Left lung (tissue), 10 donors: Measurements from ENCODE around the gene PID1. TPM values are rescaled to one million over a fixed set of nuclear protein-coding genes. Genes with fewer than 3 reads are reported as not detected.

Experiments
- ATAC-seq: fragments of 200-7000 bp; cut with Tn5 transposase; one replicate; pipeline ENCODE4 v1.9.1; 2020; ENCODE audit warnings: moderate library complexity
- DNase-seq, 4 donors: peaks; one replicate each; pipeline ENCODE4 v3.0.0-alpha.2; 2013 to 2020
- H3K27ac ChIP-seq, 2 donors: fragments of 200-600 bp; sonication (generic) in 1 of 2; one replicate each; pipeline versions ENCODE4 v1.5.0 to v1.8.0; 2020 to 2021
- H3K27me3 ChIP-seq, 2 donors: fragments of 200-600 bp; sonication (generic) in 1 of 2; one replicate each; pipeline versions ENCODE4 v1.5.0 to v1.8.0; 2020 to 2021
- H3K36me3 ChIP-seq, 2 donors: fragments of 200-600 bp; sonication (generic) in 1 of 2; one replicate each; pipeline versions ENCODE4 v1.5.0 to v1.8.0; 2020 to 2021
- H3K4me1 ChIP-seq, 2 donors: fragments of 200-600 bp; one replicate each; pipeline ENCODE4 v1.8.0; 2021
- H3K4me3 ChIP-seq, 2 donors: fragments of 200-600 bp; sonication (generic) in 1 of 2; one replicate each; pipeline versions ENCODE4 v1.5.0 to v1.8.0; 2020 to 2021; ENCODE audit warnings: mild to moderate bottlenecking in 1 of 2
- H3K9me3 ChIP-seq, 2 donors: fragments of 200-600 bp; sonication (generic) in 1 of 2; one replicate each; pipeline versions ENCODE4 v1.5.0 to v1.8.0; 2020 to 2021
- intact Hi-C, 2 donors: fragments of 100-400 bp; cut with DNase I; formaldehyde crosslinking; loops; one replicate each; pipeline versions ENCODE4 v1.11.2 to v1.14.2; 2022
- polyA plus RNA-seq, 6 donors: library from polyadenylated mRNA; unstranded; fragments of 120-200 nt; gene quantifications; one replicate each; pipeline ENCODE4 v1.2.1, GENCODE V29; 2013; ENCODE audit not compliant: insufficient read length in 6 of 6
- total RNA-seq, 2 donors: library from RNA; stranded (reverse); fragmentation: NEBNext Ultra II Directional; extraction: Animal tissue kit (Norgen Biotek cat#: 25700); gene quantifications; one replicate each; pipeline ENCODE4 v1.2.1, GENCODE V29; 2021
- TF ChIP-seq, protein P1 (sequence below), 2 donors: fragments of 200-600 bp; sonication (generic) in 1 of 2; IDR thresholded peaks; one replicate each; pipeline versions ENCODE4 v1.5.0 to v1.8.0; 2021; ENCODE audit warnings: antibody characterized with exemption in 2 of 2
- donor health status: DM: no; HTN: yes; CAD: no.
- donor health status: DM: no; HTN: no; CAD: no.

PID1 gene
- total and polyA plus RNA-seq, 8 donors, result 19.7 to 47.8 (median 27.4) TPM

DNA sequence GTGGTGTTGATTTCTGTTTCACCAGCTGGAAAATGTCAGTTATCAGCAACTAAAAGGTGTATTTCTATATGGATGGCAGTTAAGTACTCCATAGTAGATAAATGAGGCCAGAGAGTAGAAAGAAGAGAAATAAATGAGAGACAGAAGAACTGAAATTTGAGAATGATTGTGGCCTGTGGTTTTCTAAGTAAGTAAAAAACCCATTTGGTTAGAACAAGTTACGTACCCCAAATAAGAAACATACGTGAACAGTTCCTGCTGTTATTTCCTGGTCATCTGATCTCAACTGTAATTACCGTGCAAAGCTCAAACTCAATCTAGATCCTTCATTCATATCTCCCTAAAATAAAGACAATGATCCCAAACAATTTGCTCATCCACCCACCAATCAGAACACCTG, 181.3 kb downstream of the PID1 start:
- ATAC-seq (no peak), DNase-seq (no peak)
- no peak overlapping the region for H3K27ac ChIP-seq
- H3K36me3 ChIP-seq, result no peaks in the 10 kb centered on the region
- no peaks in the 10 kb centered on the region for H3K9me3 ChIP-seq
- TF ChIP-seq, protein P1, sequence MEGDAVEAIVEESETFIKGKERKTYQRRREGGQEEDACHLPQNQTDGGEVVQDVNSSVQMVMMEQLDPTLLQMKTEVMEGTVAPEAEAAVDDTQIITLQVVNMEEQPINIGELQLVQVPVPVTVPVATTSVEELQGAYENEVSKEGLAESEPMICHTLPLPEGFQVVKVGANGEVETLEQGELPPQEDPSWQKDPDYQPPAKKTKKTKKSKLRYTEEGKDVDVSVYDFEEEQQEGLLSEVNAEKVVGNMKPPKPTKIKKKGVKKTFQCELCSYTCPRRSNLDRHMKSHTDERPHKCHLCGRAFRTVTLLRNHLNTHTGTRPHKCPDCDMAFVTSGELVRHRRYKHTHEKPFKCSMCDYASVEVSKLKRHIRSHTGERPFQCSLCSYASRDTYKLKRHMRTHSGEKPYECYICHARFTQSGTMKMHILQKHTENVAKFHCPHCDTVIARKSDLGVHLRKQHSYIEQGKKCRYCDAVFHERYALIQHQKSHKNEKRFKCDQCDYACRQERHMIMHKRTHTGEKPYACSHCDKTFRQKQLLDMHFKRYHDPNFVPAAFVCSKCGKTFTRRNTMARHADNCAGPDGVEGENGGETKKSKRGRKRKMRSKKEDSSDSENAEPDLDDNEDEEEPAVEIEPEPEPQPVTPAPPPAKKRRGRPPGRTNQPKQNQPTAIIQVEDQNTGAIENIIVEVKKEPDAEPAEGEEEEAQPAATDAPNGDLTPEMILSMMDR (IDR thresholded peaks at IDR 0.05), result no peak
- no peaks in the 10 kb centered on the region for H3K4me1 ChIP-seq
- H3K4me3 ChIP-seq, result no peak overlapping the region
- intact Hi-C loops, result no loop called here
- H3K27me3 ChIP-seq, result no peaks in the 10 kb centered on the region

DNA sequence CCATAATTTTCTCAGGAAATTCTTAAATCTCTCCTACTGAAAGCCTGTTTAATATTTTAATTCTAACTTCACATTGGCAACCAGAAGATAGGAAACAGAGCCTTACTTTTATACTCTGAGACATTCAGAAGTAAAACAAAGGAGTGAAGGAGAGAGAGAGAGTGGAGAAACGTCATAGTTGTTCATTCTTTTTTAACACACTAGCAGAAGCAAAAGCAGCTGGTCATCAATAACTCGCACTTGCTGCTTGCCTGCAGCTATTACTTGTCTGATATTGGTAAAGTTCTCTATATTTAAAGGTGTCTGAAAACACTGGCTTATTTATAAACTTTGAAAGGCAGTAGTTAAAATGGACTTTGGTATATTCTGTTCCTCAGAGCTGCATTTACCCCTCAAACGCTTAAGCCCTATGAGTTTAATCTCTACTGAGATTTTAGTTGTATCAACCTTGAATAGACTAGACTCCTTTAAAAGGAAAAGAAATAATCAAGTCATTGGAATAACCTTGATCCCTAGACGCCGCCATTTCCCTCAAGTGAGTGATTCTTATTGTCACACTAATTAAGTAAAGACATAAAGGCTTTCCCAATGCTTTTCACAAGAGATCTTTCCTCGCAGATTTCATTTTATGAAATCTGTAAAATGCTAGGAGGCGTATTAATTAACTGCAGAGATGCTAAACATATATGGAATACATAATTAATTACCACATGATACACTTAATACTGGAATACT, 182.0 kb downstream of the PID1 start:
- DNase-seq (no peak), ATAC-seq (no peak)
- no peaks in the 10 kb centered on the region for H3K36me3 ChIP-seq
- H3K27me3 ChIP-seq, result no peaks in the 10 kb centered on the region
- intact Hi-C loops, result no loop called here
- no peaks in the 10 kb centered on the region for H3K4me1 ChIP-seq
- TF ChIP-seq, protein P1 (IDR thresholded peaks at IDR 0.05), result no peak
- H3K27ac ChIP-seq, result no peak overlapping the region
- H3K4me3 ChIP-seq, result no peak overlapping the region
- no peaks in the 10 kb centered on the region for H3K9me3 ChIP-seq

DNA sequence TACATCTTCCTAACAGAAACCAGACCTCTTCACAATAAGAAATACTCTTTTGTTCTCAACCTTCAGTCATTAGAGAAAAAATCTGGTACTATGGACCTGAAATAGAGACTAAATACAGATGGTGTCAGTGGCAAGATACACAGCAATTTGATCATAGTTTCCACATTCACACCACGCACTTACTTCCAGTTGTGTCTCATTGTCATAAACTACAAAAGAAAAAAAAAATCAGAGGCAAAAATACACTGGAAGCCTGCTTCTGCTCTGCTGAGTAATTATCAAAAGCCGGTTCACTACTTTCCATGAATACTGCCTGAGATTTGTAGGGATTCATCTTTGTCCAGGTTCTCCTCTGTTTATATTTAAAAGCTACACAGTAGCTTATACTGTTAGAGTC, 182.6 kb downstream of the PID1 start:
- Histone ChIP-seq H3K27me3 (no peaks in the 10 kb centered on the region), H3K4me3 (no peak overlapping the region), H3K27ac (no peak overlapping the region), H3K9me3 (no peaks in the 10 kb centered on the region), H3K4me1 (no peaks in the 10 kb centered on the region), H3K36me3 (no peaks in the 10 kb centered on the region)
- intact Hi-C loops, result no loop called here
- DNase-seq (no peak), ATAC-seq (no peak)
- TF ChIP-seq, protein P1 (IDR thresholded peaks at IDR 0.05), result no peak

DNA sequence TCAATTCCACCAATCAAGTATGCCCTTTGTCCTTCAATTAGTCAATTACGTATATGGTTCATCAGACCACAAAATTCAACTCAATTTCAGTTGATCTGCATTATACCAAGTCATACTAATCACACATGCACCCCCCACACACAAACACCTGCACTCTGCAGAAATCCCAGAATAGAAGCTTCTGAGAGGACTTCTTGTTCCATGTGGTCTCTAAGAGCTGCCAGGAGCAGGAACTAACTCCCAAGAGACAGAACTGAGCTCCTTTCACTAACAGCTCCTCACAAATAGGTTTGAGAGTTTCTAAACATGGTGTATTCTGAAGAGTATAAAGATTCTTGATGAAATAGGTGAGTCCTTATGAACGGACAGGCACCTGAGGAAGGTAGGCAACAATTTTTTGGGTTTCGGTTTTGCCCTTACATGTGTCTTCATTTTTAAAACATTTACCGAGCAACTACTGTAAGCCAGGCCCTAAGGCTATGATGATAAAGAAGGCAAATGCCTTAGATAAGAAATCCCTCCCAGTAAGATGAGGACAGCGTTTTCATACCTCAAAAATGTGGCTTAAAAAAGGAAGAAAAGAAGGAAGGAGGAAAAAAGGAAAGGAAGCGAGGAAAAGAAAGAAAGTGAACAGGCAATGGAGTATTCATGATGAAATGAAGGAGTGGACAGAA, 183.1 kb downstream of the PID1 start:
- TF ChIP-seq, protein P1 (IDR thresholded peaks at IDR 0.05), result no peak
- no peak overlapping the region for H3K4me3 ChIP-seq
- no peak overlapping the region for H3K27ac ChIP-seq
- intact Hi-C loops, result no loop called here
- ATAC-seq, result peak; percentile 22
- H3K36me3 ChIP-seq, result no peaks in the 10 kb centered on the region
- no peak for DNase-seq
- H3K4me1 ChIP-seq, result no peaks in the 10 kb centered on the region
- H3K9me3 ChIP-seq, result no peaks in the 10 kb centered on the region
- H3K27me3 ChIP-seq, result no peaks in the 10 kb centered on the region

DNA sequence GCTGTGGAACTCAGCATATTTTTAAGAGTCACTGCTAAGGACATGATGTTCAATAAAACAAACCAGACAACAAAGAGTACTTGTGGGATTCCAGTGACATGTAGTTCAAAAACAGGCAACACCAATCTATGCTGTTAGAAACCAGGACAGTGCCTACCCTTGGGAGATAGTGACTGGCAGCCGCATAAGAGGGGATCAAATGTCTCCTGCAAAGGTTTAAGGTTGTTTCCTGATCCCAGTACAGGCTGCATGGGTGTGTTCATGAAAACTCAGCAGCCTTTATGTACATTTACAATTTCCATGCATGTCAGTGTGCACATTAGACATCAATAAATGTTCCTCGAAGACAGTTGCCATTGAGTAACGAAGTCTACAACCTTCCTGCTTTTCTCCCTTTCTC, 183.8 kb downstream of the PID1 start:
- Histone ChIP-seq H3K36me3 (no peaks in the 10 kb centered on the region), H3K27ac (no peak overlapping the region), H3K4me3 (no peak overlapping the region), H3K27me3 (no peaks in the 10 kb centered on the region), H3K4me1 (no peaks in the 10 kb centered on the region), H3K9me3 (peaks cover 0 to 3% of the 10 kb centered on the region in 2 donors)
- no peak for ATAC-seq
- DNase-seq, result no peak
- TF ChIP-seq, protein P1 (IDR thresholded peaks at IDR 0.05), result no peak
- intact Hi-C loops, result no loop called here
